GM21447 (cell line): ENCODE results near the gene UTP15.

Source experiments
- ATAC-seq: cut with Tn5 transposase; IDR thresholded peaks from one replicate; pipeline ENCODE4 v1.9.1; 2021; ENCODE audit not compliant: unreplicated experiment

UTP15 gene

DNA sequence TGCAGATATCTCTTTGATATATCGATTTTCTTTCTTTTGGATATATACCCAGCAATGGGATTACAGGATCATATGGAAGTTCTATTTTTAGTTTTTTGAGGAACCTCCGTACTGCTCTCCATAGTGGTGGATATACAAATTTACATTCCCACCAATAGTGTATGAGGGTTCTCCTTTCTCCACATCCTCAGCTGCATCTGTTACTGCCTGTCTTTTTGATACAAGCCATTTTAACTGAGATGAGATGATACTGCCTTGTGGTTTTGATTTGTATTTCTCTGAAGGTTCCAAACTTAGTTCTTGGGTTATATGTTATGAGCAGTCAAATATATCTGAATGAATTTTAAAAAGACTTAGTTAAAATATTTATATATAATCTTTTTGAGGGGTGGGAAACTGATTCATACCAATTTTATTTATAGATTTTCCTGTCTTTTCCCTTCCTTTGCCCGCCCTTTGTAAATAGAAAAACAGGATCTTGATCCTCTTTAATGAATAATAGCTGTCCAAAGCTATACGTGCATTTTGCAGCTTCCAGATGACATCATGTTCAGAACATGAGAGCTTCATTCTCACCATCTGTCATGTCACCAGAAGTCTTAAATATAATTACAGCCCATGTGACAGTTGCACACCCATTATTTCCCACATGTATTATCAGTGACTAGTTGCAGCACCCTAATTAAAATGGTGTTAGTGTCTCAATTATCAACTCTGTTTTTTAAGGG, 54.2 kb downstream of the UTP15 start:
- ATAC-seq, result no peak

DNA sequence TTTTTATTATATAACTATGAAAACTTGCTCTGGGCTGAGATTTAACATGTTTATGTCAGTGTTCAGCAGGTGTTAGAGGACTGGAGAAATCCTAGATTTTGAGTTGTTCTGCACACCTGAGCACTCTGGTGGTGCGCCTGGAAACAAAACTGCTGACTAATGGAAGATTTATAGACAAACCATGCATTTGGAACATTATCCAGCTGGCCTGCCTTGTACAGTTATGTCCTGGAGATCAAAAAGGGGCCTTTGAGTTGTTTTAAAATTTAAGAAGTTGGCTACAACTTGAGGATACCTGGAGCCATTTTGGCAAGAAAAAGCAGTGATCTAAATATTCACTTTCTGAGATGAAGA, 54.8 kb downstream of the UTP15 start:
- ATAC-seq, result no peak

DNA sequence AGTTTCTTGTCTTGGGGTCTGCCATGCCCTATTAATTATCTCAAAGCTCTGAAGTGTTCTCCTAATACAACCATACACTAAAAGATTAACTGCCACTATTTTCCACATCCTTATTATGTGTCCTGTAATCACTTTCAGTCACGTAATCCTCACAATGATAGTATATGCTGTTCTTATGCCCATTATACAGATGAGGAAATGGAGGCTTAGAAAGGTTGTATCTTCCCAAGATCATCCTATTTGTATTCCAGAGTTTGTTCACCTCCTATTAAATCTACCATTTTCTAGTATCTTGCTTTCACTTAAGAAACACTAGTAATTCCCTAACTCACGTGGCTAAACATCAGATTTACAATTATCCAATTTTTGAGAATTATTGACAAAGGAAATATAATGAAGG, 57.5 kb downstream of the UTP15 start:
- ATAC-seq, result no peak

DNA sequence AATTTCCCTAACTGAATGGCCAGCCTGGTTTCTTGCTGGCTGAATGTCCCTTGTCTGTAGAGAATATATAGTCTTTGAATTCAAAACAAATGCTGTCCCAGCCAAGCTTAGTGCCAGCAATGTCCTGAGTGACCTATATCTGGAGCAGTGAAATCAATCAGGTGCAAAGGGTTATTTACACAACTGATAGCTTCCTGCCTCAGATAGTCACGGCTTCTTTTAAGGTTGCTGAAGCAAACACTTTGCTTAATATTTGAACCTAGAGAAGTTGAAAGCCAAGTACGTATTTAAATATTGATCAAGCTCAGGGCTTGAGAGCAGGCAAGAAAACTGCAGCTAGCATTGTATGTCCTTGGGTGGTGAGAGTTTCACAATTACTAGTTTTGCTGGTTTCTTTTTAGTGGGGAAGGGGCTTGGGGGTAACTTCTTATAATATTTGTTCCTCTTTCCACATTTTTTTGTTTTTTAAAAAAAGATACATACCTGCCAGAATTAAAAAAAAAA, 58.4 kb downstream of the UTP15 start:
- no peak for ATAC-seq

DNA sequence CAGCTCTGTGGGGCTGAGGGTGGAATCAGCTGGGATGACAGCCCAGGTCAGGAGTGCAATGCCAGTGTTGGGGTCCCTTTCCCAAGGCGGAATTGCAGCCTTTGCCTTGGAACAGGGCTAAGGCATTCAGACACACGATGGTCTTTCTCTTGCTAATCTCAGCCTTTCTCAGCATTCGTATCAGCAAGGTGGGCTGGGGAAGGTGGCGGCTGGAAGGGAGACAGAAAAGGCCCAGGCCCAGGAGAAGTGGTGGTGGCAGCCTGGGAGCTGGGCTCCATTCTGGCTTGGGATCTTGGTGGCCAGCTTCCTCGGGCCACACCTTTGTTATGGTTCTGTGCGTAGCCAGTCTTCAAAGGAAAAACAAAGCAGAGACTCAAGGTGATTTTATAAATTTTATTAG, 59.3 kb downstream of the UTP15 start:
- ATAC-seq, result no peak

DNA sequence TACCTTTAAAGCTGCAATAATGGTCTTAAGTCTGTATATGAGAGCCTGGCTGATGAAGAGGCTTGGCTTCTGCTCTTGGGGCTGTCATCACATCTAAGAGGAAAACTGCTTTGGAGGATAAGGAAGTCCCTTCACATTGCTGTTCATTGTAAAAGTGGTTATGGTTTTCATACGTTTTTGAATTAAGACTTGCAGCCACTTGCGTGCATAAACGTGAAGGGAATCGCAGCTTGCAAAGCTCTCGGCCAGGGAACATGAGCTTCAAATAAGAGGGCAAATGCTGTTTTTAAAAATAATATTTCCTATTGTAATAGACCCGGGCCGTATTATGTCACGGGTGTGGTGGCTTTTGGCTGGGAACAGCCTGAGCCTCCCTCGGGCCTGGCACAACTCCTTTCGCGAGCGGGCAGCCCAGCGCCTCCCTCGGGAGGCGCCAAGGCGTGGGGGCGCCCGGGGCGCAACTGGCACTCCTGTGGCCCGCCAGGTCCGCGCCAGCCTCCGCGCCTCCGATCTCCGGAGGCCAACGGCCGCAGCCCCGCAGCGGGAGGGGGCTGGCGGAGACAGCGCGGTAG, 59.9 kb downstream of the UTP15 start:
- ATAC-seq, result peak; percentile 13

DNA sequence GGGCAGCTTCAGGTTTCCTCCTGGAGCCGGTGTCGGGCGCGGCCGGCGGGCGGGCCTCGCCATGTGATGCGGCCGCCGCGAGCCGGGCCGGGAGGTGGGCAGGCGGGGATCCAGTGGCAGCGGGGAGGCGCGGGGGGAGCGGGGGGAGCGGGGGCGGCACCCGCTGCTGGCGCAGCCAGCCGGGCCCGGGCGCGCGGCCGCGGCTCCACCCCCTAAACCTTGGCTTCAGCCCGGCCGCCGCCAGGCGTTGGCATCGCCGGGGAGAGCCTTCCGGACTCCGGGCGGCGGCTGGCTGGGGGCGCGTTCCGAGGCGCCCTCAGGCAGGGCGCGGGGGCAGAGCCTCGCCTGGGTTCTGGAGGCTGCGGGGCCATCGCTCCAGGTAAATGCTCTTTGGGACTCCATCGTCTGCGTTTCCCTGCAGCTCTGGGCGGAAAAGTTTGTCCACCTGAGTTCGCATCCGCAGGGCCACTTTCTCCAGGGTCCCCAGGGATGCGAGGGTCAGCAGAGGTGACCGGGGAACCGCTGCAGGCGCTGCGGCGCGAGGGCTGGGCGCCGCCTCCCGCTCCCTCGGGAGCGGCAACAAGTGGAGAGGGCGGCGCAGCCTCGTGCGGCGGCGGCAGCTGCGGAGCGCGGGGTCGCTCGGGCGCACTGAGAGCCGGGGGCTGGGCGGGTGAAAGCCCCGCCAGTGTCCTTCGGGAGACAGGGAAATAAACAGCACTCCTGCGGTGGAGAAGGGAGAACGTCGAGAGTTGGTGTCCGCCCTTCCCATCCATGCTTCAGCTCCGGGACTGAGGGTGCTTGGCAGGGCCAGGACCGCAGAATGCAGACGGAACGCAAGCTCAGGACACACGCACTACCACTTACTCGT, 60.6 kb downstream of the UTP15 start, which contains the start of gene ARHGEF28:
Gene ARHGEF28, plus strand, starts transcription at position 253 of the 868 bp plus-strand sequence. CDS start 58,656 bp downstream, outside the sequence.
- peak; percentile 59 for ATAC-seq

DNA sequence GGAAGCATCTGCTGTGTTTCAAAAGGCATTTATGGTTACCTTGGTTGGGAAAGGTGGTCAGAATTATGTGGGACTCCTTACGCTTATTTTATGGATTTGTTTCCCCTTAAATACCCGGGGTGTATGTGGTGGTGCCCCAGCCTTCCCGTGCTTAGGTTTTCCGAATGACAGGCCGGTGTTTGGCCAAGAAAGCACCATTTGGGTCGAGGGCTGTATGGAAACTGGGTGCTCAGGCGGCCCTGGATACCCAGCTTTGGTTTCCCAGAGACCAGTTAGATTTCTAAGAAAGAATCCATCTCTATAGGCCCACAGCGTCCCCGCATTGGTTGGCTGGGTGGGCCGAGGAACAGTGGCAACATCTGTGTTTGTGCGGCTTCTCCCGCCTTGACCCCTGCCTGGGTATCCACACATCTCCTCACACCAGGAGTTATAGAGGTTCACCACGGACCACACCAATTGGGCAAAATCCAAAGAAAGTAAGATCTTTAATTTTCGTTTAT, 61.3 kb downstream of the UTP15 start:
- ATAC-seq, result no peak

DNA sequence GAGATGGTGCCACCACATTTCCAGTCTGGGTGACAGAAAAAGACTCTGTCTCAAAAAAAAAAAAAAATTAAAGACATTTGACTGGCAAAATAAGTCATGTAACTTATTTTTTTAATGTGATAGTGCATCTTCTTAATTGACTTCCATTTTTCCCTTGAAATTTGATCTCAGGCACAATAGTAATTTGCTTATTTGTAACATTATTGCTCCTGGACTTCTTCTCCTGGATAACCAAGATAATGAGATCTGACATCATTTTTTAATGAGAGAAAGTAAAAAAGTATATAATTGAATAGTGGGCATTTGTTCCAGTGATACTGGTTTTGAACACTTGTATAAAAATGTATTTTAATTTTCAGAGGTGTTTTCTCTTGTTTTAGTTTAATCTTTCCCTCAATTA, 63.9 kb downstream of the UTP15 start:
- no peak for ATAC-seq

DNA sequence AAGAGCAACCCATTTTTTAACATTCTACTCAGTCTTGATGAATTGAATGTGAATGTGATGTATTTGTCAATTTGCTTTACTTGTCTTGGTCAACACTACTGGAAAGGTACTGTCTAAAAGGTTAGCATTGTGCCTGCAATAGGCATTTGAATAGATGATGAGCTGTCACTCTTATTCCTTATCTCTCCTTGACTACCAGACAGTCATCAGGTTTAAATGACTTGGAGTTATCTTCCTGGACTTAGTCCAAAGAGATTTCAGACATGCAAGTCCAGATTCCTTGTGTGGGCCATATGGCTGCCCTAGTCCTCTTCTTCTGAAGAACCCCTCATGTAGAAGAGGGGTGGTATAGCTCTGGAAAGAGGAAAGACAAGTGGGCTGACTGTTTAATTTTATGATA, 65.2 kb downstream of the UTP15 start:
- ATAC-seq, result no peak

DNA sequence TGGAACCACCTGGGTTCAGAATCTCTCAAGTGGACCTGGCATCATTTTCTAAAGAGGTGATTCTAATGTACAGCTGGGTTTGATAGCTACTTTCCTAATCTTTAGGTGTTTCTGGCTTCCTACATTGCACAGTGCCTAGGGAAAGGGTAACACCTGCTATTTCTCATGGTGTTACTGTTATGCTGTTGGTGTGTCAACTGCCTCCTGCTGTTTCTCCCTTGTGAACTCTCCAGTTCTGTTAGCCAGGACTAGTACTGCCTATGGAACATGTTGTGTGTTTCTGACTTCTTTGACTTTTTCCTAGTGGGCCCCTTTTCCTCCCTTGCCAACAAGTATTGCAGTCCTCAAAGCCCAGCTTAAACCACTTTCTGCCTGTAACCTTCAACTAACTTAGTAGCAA, 66.0 kb downstream of the UTP15 start:
- ATAC-seq, result no peak
